ENCODE results near the gene SYCN. TPM values are rescaled to one million over a fixed set of nuclear protein-coding genes. Genes with fewer than 3 reads are reported as not detected.
A peak's percentile ranks its signal among the peaks of the same experiment; 100 is the strongest.

SYCN gene
- total RNA-seq, 1 experiment from 2014 or later = not detected

DNA sequence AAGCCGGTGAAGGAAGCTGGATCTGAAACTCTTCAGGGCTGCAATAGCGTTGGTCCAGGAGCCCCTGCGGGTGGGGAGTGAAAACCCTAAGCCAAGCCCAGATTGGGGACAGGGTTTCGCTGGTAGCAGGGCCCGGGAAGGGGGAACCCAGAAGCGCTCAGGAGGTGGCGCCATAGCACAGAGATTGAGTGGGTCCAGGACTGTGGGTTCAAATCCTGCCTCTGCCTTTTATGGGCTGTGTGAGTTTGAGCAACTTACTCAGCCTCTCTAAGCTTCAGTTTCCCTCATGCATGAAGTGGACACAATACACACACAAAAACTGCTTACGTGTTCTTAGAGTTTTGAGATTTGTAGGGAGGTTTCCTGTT lies 8.3 kb upstream of the SYCN start:
- H3K9ac ChIP-seq (ENCODE audit: low read length) = no peak overlapping the region
- H3K4me3 ChIP-seq (replicated peaks in 1 of 2; ENCODE audit: low read depth in 1 of 2, low read length in 2 of 2) = no peak overlapping the region
- TF ChIP-seq TCF7L2 (IDR thresholded peaks at IDR 0.05; ENCODE audit: borderline replicate concordance, extremely low read depth, insufficient read depth, insufficient read length) (no peak), CBX3 (IDR thresholded peaks at IDR 0.05; ENCODE audit: low read depth) (peak; percentile 72; the same call in 1 of the 2 replicates), RAD21 (IDR thresholded peaks at IDR 0.05; ENCODE audit: low read depth) (peak; percentile 98), SRF (IDR thresholded peaks at IDR 0.05; ENCODE audit: low read depth) (peak; percentile 78; the same call in 1 of the 2 replicates), SIN3A (IDR thresholded peaks at IDR 0.05; ENCODE audit: low read depth) (no peak), SP1 (IDR thresholded peaks at IDR 0.05; ENCODE audit: low read depth) (no peak), ZFX (IDR thresholded peaks at IDR 0.05) (no peak)
- TF ChIP-seq, protein P1, sequence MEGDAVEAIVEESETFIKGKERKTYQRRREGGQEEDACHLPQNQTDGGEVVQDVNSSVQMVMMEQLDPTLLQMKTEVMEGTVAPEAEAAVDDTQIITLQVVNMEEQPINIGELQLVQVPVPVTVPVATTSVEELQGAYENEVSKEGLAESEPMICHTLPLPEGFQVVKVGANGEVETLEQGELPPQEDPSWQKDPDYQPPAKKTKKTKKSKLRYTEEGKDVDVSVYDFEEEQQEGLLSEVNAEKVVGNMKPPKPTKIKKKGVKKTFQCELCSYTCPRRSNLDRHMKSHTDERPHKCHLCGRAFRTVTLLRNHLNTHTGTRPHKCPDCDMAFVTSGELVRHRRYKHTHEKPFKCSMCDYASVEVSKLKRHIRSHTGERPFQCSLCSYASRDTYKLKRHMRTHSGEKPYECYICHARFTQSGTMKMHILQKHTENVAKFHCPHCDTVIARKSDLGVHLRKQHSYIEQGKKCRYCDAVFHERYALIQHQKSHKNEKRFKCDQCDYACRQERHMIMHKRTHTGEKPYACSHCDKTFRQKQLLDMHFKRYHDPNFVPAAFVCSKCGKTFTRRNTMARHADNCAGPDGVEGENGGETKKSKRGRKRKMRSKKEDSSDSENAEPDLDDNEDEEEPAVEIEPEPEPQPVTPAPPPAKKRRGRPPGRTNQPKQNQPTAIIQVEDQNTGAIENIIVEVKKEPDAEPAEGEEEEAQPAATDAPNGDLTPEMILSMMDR (IDR thresholded peaks at IDR 0.05 in 2 of 3, conservative IDR thresholded peaks at IDR 0.05 in 1 of 3; ENCODE audit: borderline replicate concordance in 1 of 3, insufficient read depth in 1 of 3, low read depth in 2 of 3, low read length in 2 of 3) = peak; percentile 68 to 96 (median 85)
- H3K36me3 ChIP-seq (ENCODE audit: control insufficient read depth in 1 of 2, insufficient read depth in 2 of 2, low read length in 2 of 2) = no peaks in the 10 kb centered on the region
- ChIA-PET RAD21 (ENCODE audit: low non-redundant PET in 1 of 2, low total read pairs in 2 of 2, uncharacterized antibody in 2 of 2, unreplicated experiment in 2 of 2) (interaction anchor here (0.7 to 0.8 kb wide), 3 partner anchors 24 to 115 kb away, joined by 3 read pairs; no protein-coding TSS in a partner anchor), CTCF (interaction anchor here (0.7 to 3.8 kb wide), 7 partner anchors 89 to 161 kb away, joined by 3 to 32 read pairs (median 5); partner anchors contain the start of gene SAMD4B), POLR2A (interaction anchor here (1.2 kb wide), 1 partner anchor 111 kb away, joined by 3 read pairs; no protein-coding TSS in a partner anchor)
- H4K20me1 ChIP-seq (ENCODE audit: insufficient read depth) = no peaks in the 10 kb centered on the region
- DNase-seq (ENCODE audit: low read depth, low spot score) (peak; percentile 53), ATAC-seq (peak; percentile 97)
- no TSS peak for BruUV-seq (replicated peaks)
- no peaks in the 10 kb centered on the region for H3K9me2 ChIP-seq (ENCODE audit: insufficient read depth)
- no peak overlapping the region for H3K27ac ChIP-seq (ENCODE audit: low read depth, low read length)
- peak overlapping the region; percentile 93 for H2AFZ ChIP-seq (ENCODE audit: low read depth, low read length, poor library complexity, severe bottlenecking)
- peak overlapping the region; percentile 63 for H3K4me2 ChIP-seq (ENCODE audit: low read length)
- H3K79me2 ChIP-seq (ENCODE audit: insufficient read depth, low read length) = no peaks in the 10 kb centered on the region
- no peaks in the 10 kb centered on the region for H3K27me3 ChIP-seq (ENCODE audit: insufficient read depth, low read length)
- H3K9me3 ChIP-seq (ENCODE audit: control insufficient read depth in 1 of 2, insufficient read depth in 1 of 2, low read depth in 1 of 2, low read length in 2 of 2) = no peaks in the 10 kb centered on the region
- intact Hi-C loops (cut with micrococcal nuclease) = loop anchor here (1.0 to 10.0 kb wide), 5 partner anchors 116 to 322 kb away; partner anchors contain the start of genes EID2B, MED29, PAF1 and PLEKHG2
- peaks cover 9 to 12% of the 10 kb centered on the region in 2 experiments; a peak in 3 of 4 replicates for H3K4me1 ChIP-seq (ENCODE audit: control insufficient read depth in 1 of 2, insufficient read depth in 2 of 2, low read length in 2 of 2)

Measured in HCT116 (cell line).